Activated T-helper 1 cell treated with anti-CD3 and anti-CD28 coated beads, Interleukin-2, amount 50 U/mL, for 16 hours (primary cell): ENCODE data around the gene PATZ1.

Experiments used
- DNase-seq, 2 donors: peaks; one replicate each; pipeline ENCODE4 v3.0.0-alpha.2; 2020; ENCODE audit warnings: low read depth in 1 of 2, low spot score in 1 of 2

The PATZ1 gene

DNA sequence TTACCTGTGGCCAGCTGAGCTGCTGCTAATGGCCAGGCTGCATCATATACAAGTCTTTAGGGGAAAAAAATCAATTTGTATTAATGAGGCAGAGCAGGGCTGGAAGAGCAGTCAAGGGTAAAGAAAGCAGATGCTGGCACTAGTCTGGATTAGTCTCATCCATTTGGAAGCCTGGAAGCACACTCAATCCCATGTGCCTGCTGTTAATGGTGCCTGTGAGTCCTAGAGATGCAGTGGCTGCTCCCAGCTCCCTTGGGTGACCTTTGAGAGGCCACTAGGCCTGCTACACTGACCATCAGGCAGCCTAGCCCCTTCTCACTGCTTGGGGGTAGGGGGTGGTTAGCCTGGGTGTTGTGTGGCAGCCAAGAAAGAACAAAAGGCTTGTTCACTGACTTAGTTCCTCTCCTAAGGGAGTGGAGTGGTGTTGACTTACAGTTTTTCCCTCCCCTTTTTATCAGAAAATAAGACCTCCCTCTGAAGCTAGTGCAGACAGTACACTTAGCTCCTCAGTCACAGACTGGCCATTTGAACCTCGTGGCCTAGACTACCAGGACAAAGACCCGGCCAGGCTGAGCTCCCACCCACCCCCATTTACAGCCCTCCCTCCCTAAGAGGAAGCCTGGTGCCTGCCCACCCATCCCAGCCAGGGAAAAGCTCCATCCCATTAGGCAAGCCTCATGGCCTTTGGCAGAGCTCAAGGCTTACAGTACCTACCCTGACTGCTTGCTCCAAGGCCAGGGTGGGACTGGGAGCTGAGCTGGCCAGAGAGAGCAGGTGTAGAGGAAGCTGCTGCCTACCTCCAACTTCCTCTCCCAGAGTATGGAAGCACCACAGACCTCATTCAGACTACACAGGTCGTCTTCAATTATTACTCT, 61.6 kb downstream of the PATZ1 start:
- no peak for DNase-seq

DNA sequence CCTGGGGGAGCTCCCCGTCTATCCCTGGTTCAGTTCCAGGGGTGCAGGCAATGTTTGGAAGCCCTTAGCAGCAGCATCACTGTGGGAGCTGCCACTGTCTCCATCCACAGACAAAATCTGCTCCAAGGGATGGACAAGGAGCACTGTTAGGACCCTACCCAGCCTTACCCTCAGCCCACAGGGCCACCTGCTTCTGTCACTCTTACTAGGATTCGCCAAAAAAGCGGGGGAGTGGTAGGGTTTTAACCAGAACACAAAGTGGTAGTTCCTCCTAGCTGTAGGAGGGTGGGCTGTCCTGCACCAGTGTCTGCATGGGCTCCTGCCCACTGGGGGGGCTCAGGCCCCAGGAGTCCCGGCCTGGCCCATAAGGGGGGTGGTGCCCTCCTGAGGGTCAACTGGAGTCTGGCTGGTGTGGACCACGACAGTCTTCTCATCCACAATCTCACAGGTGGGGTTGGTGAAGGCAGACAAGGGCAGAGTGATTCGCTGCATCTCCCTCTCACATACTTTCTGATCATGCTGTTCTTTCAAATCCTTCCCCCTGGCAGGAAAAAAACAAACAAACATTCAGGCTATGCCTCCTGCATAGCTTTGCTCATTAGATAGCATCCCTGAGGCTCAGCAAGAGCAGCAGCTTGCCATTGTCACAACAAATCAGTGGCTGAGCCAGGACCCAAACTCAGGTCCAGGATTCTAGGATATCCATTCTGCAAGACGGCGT, 63.2 kb downstream of the PATZ1 start:
- DNase-seq, result no peak

DNA sequence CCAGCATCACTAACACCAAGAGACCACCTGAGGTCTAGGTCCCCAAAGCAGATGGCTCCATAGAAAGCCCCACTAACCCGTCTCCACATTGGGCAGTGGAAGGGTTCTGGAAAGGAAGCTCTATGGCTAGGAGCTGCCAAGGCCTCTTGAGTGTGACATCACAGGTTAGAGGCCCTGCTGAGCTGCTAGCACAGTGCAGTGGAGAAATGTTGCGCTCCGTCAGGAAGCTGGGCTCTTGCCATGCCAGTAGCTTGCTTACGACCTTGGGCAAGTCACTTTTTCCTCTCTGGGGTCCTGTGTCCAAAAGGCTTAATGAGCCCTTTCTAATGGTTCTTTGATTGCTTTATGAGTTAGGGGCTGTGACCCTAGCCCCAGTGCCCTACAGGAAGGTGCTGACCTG, 64.4 kb downstream of the PATZ1 start:
- DNase-seq, result no peak

DNA sequence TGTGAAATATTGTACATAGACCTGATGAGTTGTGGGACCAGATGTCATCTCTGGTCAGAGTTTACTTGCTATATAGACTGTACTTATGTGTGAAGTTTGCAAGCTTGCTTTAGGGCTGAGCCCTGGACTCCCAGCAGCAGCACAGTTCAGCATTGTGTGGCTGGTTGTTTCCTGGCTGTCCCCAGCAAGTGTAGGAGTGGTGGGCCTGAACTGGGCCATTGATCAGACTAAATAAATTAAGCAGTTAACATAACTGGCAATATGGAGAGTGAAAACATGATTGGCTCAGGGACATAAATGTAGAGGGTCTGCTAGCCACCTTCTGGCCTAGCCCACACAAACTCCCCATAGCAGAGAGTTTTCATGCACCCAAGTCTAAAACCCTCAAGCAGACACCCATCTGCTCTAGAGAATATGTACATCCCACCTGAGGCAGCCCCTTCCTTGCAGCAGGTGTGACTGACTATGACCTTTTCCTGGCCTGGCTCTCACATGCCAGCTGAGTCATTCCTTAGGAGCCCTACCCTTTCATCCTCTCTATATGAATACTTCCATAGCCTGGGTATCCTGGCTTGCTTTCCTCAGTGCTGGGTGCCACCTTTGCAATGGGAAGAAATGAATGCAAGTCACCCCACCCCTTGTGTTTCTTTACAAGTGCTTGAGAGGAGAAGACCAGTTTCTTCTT, 66.2 kb downstream of the PATZ1 start:
- DNase-seq, result no peak

DNA sequence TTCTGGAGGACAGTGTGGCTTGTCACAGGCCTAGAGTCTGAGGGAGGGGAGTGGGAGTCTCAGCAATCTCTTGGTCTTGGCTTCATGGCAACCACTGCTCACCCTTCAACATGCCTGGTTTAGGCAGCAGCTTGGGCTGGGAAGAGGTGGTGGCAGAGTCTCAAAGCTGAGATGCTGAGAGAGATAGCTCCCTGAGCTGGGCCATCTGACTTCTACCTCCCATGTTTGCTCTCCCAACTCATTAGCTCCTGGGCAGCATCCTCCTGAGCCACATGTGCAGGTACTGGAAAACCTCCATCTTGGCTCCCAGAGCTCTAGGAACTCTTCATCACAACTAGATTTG, 66.8 kb downstream of the PATZ1 start:
- DNase-seq, result no peak

DNA sequence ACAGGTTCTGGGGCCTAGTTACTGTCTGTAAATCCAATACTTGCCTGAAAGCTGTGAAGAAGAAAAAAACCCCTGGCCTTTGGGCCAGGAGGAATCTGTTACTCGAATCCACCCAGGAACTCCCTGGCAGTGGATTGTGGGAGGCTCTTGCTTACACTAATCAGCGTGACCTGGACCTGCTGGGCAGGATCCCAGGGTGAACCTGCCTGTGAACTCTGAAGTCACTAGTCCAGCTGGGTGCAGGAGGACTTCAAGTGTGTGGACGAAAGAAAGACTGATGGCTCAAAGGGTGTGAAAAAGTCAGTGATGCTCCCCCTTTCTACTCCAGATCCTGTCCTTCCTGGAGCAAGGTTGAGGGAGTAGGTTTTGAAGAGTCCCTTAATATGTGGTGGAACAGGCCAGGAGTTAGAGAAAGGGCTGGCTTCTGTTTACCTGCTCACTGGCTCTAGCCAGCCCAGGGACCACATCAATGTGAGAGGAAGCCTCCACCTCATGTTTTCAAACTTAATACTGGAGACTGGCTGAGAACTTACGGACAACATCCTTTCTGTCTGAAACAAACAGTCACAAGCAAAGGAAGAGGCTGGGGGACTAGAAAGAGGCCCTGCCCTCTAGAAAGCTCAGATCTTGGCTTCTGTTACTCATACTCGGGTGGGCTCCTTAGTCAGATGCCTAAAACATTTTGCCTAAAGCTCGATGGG, 67.4 kb downstream of the PATZ1 start:
- no peak for DNase-seq

DNA sequence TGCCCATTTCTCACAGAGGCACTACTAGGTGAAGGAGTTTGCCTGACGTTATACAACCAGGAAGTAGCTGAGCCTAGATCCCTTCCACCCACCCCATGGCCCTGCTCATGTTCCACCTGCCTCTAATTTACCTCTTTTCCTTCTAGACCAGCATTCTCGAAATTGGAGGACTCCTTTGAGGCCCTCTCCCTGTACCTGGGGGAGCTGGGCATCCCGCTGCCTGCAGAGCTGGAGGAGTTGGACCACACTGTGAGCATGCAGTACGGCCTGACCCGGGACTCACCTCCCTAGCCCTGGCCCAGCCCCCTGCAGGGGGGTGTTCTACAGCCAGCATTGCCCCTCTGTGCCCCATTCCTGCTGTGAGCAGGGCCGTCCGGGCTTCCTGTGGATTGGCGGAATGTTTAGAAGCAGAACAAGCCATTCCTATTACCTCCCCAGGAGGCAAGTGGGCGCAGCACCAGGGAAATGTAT, 68.0 kb downstream of the PATZ1 start:
- no peak for DNase-seq

DNA sequence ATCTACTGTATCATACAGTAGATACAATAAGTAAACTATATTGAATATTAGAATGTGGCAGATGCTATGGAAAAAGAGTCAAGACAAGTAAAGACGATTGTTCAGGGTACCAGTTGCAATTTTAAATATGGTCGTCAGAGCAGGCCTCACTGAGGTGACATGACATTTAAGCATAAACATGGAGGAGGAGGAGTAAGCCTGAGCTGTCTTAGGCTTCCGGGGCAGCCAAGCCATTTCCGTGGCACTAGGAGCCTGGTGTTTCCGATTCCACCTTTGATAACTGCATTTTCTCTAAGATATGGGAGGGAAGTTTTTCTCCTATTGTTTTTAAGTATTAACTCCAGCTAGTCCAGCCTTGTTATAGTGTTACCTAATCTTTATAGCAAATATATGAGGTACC, 68.4 kb downstream of the PATZ1 start:
- DNase-seq, result no peak

DNA sequence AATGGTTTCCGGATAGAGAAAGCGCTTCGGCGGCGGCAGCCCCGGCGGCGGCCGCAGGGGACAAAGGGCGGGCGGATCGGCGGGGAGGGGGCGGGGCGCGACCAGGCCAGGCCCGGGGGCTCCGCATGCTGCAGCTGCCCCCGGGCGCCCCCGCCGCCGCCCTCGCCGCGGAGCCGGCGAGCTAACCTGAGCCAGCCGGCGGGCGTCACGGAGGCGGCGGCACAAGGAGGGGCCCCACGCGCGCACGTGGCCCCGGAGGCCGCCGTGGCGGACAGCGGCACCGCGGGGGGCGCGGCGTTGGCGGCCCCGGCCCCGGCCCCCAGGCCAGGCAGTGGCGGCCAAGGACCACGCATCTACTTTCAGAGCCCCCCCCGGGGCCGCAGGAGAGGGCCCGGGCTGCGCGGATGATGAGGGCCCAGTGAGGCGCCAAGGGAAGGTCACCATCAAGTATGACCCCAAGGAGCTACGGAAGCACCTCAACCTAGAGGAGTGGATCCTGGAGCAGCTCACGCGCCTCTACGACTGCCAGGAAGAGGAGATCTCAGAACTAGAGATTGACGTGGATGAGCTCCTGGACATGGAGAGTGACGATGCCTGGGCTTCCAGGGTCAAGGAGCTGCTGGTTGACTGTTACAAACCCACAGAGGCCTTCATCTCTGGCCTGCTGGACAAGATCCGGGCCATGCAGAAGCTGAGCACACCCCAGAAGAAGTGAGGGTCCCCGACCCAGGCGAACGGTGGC, 69.5 kb downstream of the PATZ1 start:
- DNase-seq, result no peak
